ENCODE measurements around the gene CADPS.

CADPS gene

GRCh38 chr3:62371720-62372591, 503.3 kb downstream of the CADPS start:
- DNase-seq, result no peak

- DNase-seq, result no peak
These were observed 504.1 kb downstream of the CADPS start for GRCh38 chr3:62370858-62371719.

GRCh38 chr3:62370112-62370857, 504.9 kb downstream of the CADPS start:
- DNase-seq, result no peak

- DNase-seq, result no peak
These were observed 505.8 kb downstream of the CADPS start for GRCh38 chr3:62369476-62369743.

GRCh38 chr3:62368705-62369475, 506.3 kb downstream of the CADPS start:
- no peak for DNase-seq

- DNase-seq, result no peak
These were observed 506.9 kb downstream of the CADPS start for GRCh38 chr3:62368290-62368704.

GRCh38 chr3:62367763-62368195, 507.4 kb downstream of the CADPS start:
- no peak for DNase-seq

- DNase-seq, result no peak
These were observed 509.1 kb downstream of the CADPS start for GRCh38 chr3:62366126-62366484.

GRCh38 chr3:62365391-62366125, 509.7 kb downstream of the CADPS start:
- DNase-seq, result no peak

- no peak for DNase-seq
These were observed 511.0 kb downstream of the CADPS start for GRCh38 chr3:62364191-62364590.

GRCh38 chr3:62363275-62363674, 511.9 kb downstream of the CADPS start:
- no peak for DNase-seq

GRCh38 chr3:62361824-62362223, 513.4 kb downstream of the CADPS start:
- no peak for DNase-seq

- DNase-seq, result no peak
These were observed 514.0 kb downstream of the CADPS start for GRCh38 chr3:62361261-62361660.

- no peak for DNase-seq
These were observed 515.7 kb downstream of the CADPS start for GRCh38 chr3:62359531-62359930.

GRCh38 chr3:62356356-62356755, 518.9 kb downstream of the CADPS start:
- no peak for DNase-seq

- no peak for DNase-seq
These were observed 519.5 kb downstream of the CADPS start for GRCh38 chr3:62355703-62356102.
